ENCODE measurements around the gene LAT.
A peak's percentile ranks its signal among the peaks of the same experiment; 100 is the strongest.

Gene LAT

DNA sequence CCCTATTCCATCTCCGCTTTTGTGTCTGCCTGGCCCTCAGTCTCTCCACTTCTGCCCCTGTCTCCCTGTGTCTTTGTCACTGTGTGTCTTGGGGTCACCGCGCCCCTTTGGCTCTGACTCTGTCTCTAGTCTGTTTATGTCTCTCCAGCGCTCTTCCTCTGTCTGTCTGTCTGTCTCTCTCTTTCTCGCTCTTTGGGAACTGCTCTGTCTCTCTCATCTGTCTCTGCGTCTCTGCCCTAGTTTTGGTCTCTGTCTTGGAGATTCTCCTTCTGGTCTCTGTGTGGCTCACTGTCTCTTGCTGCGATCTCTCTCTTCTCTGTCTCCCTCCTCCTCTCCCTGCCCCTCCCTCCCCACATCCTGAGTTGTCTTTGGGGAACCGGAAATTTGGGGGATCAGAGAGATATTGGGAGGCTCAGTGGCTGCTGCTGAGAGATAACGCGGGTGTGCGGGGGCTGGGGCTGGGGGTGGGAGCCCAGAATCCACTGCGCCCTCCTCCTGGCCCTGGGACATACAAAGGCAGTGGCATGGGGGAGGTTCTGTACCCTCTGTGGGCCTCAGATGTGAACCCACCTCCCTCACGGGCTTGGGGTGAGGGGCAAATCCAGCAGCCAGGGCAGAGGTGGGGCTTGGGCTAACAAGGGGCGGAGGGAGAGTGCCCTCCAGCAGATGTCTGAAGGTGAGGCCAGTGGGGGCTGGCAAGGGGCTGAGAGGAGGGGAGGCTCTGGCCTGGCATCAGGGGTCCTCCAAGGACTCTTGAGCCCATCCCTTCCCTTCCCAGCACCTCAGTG lies 24.4 kb downstream of the LAT start (continued):
- TF ChIP-seq ZC3H10 (CRISPR knock-in tag; IDR thresholded peaks at IDR 0.05) = no peak
- no peak for TF ChIP-seq ZNF8 (CRISPR knock-in tag; IDR thresholded peaks at IDR 0.05)
- no peak for TF ChIP-seq ZNF565 (CRISPR knock-in tag; conservative IDR thresholded peaks at IDR 0.05; ENCODE audit: low read depth)

GRCh38 chr16:29009838-29010166 lies 24.9 kb downstream of the LAT start:
- no peak for TF ChIP-seq ZFP3 (CRISPR knock-in tag; IDR thresholded peaks at IDR 0.05)
- TF ChIP-seq ZNF70 (CRISPR knock-in tag; IDR thresholded peaks at IDR 0.05) = no peak
- TF ChIP-seq ZFP30 (CRISPR knock-in tag; IDR thresholded peaks at IDR 0.05) = no peak
- TF ChIP-seq, protein P1, sequence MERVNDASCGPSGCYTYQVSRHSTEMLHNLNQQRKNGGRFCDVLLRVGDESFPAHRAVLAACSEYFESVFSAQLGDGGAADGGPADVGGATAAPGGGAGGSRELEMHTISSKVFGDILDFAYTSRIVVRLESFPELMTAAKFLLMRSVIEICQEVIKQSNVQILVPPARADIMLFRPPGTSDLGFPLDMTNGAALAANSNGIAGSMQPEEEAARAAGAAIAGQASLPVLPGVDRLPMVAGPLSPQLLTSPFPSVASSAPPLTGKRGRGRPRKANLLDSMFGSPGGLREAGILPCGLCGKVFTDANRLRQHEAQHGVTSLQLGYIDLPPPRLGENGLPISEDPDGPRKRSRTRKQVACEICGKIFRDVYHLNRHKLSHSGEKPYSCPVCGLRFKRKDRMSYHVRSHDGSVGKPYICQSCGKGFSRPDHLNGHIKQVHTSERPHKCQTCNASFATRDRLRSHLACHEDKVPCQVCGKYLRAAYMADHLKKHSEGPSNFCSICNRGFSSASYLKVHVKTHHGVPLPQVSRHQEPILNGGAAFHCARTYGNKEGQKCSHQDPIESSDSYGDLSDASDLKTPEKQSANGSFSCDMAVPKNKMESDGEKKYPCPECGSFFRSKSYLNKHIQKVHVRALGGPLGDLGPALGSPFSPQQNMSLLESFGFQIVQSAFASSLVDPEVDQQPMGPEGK (CRISPR knock-in tag; IDR thresholded peaks at IDR 0.05; ENCODE audit: borderline replicate concordance) = no peak
- no peak for TF ChIP-seq OSR1 (CRISPR knock-in tag; IDR thresholded peaks at IDR 0.05)
- TF ChIP-seq, protein P2, sequence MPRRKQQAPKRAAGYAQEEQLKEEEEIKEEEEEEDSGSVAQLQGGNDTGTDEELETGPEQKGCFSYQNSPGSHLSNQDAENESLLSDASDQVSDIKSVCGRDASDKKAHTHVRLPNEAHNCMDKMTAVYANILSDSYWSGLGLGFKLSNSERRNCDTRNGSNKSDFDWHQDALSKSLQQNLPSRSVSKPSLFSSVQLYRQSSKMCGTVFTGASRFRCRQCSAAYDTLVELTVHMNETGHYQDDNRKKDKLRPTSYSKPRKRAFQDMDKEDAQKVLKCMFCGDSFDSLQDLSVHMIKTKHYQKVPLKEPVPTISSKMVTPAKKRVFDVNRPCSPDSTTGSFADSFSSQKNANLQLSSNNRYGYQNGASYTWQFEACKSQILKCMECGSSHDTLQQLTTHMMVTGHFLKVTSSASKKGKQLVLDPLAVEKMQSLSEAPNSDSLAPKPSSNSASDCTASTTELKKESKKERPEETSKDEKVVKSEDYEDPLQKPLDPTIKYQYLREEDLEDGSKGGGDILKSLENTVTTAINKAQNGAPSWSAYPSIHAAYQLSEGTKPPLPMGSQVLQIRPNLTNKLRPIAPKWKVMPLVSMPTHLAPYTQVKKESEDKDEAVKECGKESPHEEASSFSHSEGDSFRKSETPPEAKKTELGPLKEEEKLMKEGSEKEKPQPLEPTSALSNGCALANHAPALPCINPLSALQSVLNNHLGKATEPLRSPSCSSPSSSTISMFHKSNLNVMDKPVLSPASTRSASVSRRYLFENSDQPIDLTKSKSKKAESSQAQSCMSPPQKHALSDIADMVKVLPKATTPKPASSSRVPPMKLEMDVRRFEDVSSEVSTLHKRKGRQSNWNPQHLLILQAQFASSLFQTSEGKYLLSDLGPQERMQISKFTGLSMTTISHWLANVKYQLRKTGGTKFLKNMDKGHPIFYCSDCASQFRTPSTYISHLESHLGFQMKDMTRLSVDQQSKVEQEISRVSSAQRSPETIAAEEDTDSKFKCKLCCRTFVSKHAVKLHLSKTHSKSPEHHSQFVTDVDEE (CRISPR knock-in tag; IDR thresholded peaks at IDR 0.05) = no peak
- TF ChIP-seq CSRNP3 (CRISPR knock-in tag; IDR thresholded peaks at IDR 0.05) = no peak
- TF ChIP-seq BACH2 (CRISPR knock-in tag; IDR thresholded peaks at IDR 0.05; ENCODE audit: borderline replicate concordance) = no peak
- no peak for TF ChIP-seq PPARA (CRISPR knock-in tag; IDR thresholded peaks at IDR 0.05; ENCODE audit: borderline replicate concordance)
- no peak for TF ChIP-seq ZNF565 (CRISPR knock-in tag; conservative IDR thresholded peaks at IDR 0.05; ENCODE audit: low read depth)
- no peak for TF ChIP-seq ISL1 (CRISPR knock-in tag; IDR thresholded peaks at IDR 0.05)
- no peak for TF ChIP-seq CREB5 (CRISPR knock-in tag; IDR thresholded peaks at IDR 0.05; ENCODE audit: low read depth)
- no peak for ATAC-seq

DNA sequence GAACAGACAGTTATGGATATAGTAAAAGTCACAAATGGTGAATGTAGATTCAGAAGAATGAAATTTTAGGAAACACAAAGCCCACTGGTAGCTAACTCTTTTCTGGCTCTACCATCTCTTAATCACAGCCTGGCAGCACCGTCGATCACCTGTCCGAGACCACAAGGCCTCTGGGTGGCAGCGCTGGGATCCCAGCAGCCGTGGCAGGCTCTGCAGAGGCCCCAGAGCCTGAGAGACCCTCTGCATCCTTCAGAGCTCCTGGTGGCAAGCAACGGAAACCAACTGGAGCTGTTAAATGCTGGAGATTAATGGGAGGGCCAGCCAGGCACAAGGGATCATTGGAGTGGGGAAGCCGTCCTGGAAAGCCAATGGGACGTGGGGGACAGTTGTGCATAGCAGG lies 26.3 kb downstream of the LAT start:
- TF ChIP-seq ZNF565 (CRISPR knock-in tag; conservative IDR thresholded peaks at IDR 0.05; ENCODE audit: low read depth) (no peak), CSRNP3 (CRISPR knock-in tag; IDR thresholded peaks at IDR 0.05) (no peak), GLIS3 (CRISPR knock-in tag; IDR thresholded peaks at IDR 0.05) (no peak), ZFP30 (CRISPR knock-in tag; IDR thresholded peaks at IDR 0.05) (no peak), POU6F1 (CRISPR knock-in tag; IDR thresholded peaks at IDR 0.05; ENCODE audit: borderline replicate concordance, low read depth) (no peak), TOX (CRISPR knock-in tag; IDR thresholded peaks at IDR 0.05; ENCODE audit: borderline replicate concordance) (no peak), OSR1 (CRISPR knock-in tag; IDR thresholded peaks at IDR 0.05) (no peak), BACH2 (CRISPR knock-in tag; IDR thresholded peaks at IDR 0.05; ENCODE audit: borderline replicate concordance) (no peak)
- 0 out of 3 replicates have a peak, but pooled peaks have one; percentile 24 for ATAC-seq
